Activated CD4-positive, alpha-beta memory T cell treated with anti-CD3 and anti-CD28 coated beads, Interleukin-2, amount 10 ng/mL, durations not matched to agents 7 days and 5 days (primary cell): ENCODE measurements around the gene TXNRD2. TPM values are rescaled to one million over a fixed set of nuclear protein-coding genes. Genes with fewer than 3 reads are reported as not detected.

Source experiments
- CTCF ChIA-PET: fragments of 350-600 bp; sonication (Branson Sonifier 250); formaldehyde crosslinking; loops from one replicate; lab custom pipeline; 2021; ENCODE audit warnings: antibody characterized with exemption, inconsistent platforms; lab: Charles Lee
- POLR2A ChIA-PET: fragments of 350-600 bp; sonication (Branson Sonifier 250); formaldehyde crosslinking; loops from one replicate; lab custom pipeline; 2021; ENCODE audit warnings: antibody characterized with exemption; lab: Charles Lee
- DNase-seq: peaks from one replicate; pipeline ENCODE4 v3.0.0-alpha.2; 2020
- H3K27ac Mint-ChIP-seq: one replicate; pipeline ENCODE4 v1.8.0; 2021; ENCODE audit warnings: mild to moderate bottlenecking, mixed read lengths
- H3K27me3 Mint-ChIP-seq: one replicate; pipeline ENCODE4 v1.8.0; 2021; ENCODE audit warnings: mixed read lengths
- H3K36me3 Mint-ChIP-seq: one replicate; pipeline ENCODE4 v1.8.0; 2021; ENCODE audit warnings: low read depth, mixed read lengths
- H3K4me1 Mint-ChIP-seq: one replicate; pipeline ENCODE4 v1.8.0; 2021; ENCODE audit warnings: mixed read lengths
- H3K4me3 Mint-ChIP-seq: one replicate; pipeline ENCODE4 v1.8.0; 2021; ENCODE audit warnings: mild to moderate bottlenecking, mixed read lengths
- H3K9me3 Mint-ChIP-seq: one replicate; pipeline ENCODE4 v1.8.0; 2021; ENCODE audit warnings: mixed read lengths
- total RNA-seq, 2 experiments: library from RNA; stranded (reverse); gene quantifications; one replicate each; pipeline ENCODE4 v1.2.3, GENCODE V29; 2021

The TXNRD2 gene
- total RNA-seq, 2 experiments from 2014 or later, result 18.9 to 19.1 TPM

GRCh38 chr22:19960491-19961200, 19.0 kb upstream of the TXNRD2 start:
- H3K4me3 Mint-ChIP-seq, result no peak overlapping the region
- ChIA-PET POLR2A (no interaction called here), CTCF (no interaction called here)
- H3K4me1 Mint-ChIP-seq, result peaks cover 5% of the 10 kb centered on the region
- no peak for DNase-seq
- no peak overlapping the region for H3K27ac Mint-ChIP-seq
- no peaks in the 10 kb centered on the region for H3K36me3 Mint-ChIP-seq
- H3K27me3 Mint-ChIP-seq, result no peaks in the 10 kb centered on the region
- H3K9me3 Mint-ChIP-seq, result no peaks in the 10 kb centered on the region

GRCh38 chr22:19959587-19960490, 18.2 kb upstream of the TXNRD2 start:
- DNase-seq, result no peak
- Mint-ChIP-seq H3K36me3 (no peaks in the 10 kb centered on the region), H3K9me3 (no peaks in the 10 kb centered on the region), H3K27ac (no peak overlapping the region), H3K27me3 (no peaks in the 10 kb centered on the region), H3K4me3 (no peak overlapping the region), H3K4me1 (peaks cover 10% of the 10 kb centered on the region)
- CTCF ChIA-PET, result no interaction called here
- POLR2A ChIA-PET, result no interaction called here

- ChIA-PET POLR2A (no interaction called here), CTCF (no interaction called here)
- H3K4me3 Mint-ChIP-seq, result no peak overlapping the region
- no peak overlapping the region for H3K27ac Mint-ChIP-seq
- peaks cover 10% of the 10 kb centered on the region for H3K4me1 Mint-ChIP-seq
- H3K27me3 Mint-ChIP-seq, result no peaks in the 10 kb centered on the region
- no peaks in the 10 kb centered on the region for H3K36me3 Mint-ChIP-seq
- DNase-seq, result no peak
- H3K9me3 Mint-ChIP-seq, result no peaks in the 10 kb centered on the region
These were observed 17.5 kb upstream of the TXNRD2 start for GRCh38 chr22:19959043-19959586.

- Mint-ChIP-seq H3K4me3 (no peak overlapping the region), H3K9me3 (no peaks in the 10 kb centered on the region), H3K27ac (no peak overlapping the region), H3K4me1 (peaks cover 12% of the 10 kb centered on the region), H3K36me3 (no peaks in the 10 kb centered on the region), H3K27me3 (no peaks in the 10 kb centered on the region)
- POLR2A ChIA-PET, result no interaction called here
- DNase-seq, result no peak
- CTCF ChIA-PET, result interaction anchor here (0.6 kb wide), 1 partner anchor 202 kb away, joined by 3 read pairs; no protein-coding TSS in a partner anchor
These were observed 16.7 kb upstream of the TXNRD2 start for GRCh38 chr22:19958083-19959042.

GRCh38 chr22:19957445-19957844, 15.8 kb upstream of the TXNRD2 start:
- Mint-ChIP-seq H3K9me3 (no peaks in the 10 kb centered on the region), H3K36me3 (no peaks in the 10 kb centered on the region), H3K27ac (no peak overlapping the region), H3K27me3 (no peaks in the 10 kb centered on the region), H3K4me1 (peaks cover 10% of the 10 kb centered on the region), H3K4me3 (no peak overlapping the region)
- CTCF ChIA-PET, result interaction anchor here (0.9 kb wide), 1 partner anchor 14 kb away, joined by 3 read pairs; no protein-coding TSS in a partner anchor
- DNase-seq, result no peak
- POLR2A ChIA-PET, result interaction anchor here (0.9 kb wide), 1 partner anchor 8 kb away, joined by 3 read pairs; no protein-coding TSS in a partner anchor

GRCh38 chr22:19955241-19956128, 13.9 kb upstream of the TXNRD2 start:
- Mint-ChIP-seq H3K36me3 (peaks cover under 1% of the 10 kb centered on the region), H3K27me3 (no peaks in the 10 kb centered on the region), H3K4me3 (no peak overlapping the region), H3K4me1 (peaks cover 10% of the 10 kb centered on the region), H3K27ac (peak overlapping the region; percentile 84), H3K9me3 (no peaks in the 10 kb centered on the region)
- peak; percentile 25 for DNase-seq
- ChIA-PET POLR2A (interaction anchor here (0.8 to 1.9 kb wide), 2 partner anchors 13 to 15 kb away, joined by 3 to 8 read pairs; partner anchors contain the start of genes COMT and TXNRD2), CTCF (interaction anchor here (0.6 kb wide), 1 partner anchor 83 kb away, joined by 3 read pairs; no protein-coding TSS in a partner anchor)

- Mint-ChIP-seq H3K36me3 (peaks cover 9% of the 10 kb centered on the region), H3K27ac (no peak overlapping the region), H3K9me3 (no peaks in the 10 kb centered on the region), H3K27me3 (no peaks in the 10 kb centered on the region), H3K4me1 (peaks cover 16% of the 10 kb centered on the region), H3K4me3 (no peak overlapping the region)
- no peak for DNase-seq
- CTCF ChIA-PET, result no interaction called here
- POLR2A ChIA-PET, result no interaction called here
These were observed 9.7 kb upstream of the TXNRD2 start for GRCh38 chr22:19951346-19951745.

GRCh38 chr22:19948057-19948760, 6.6 kb upstream of the TXNRD2 start:
- Mint-ChIP-seq H3K27ac (no peak overlapping the region), H3K36me3 (peaks cover 16% of the 10 kb centered on the region), H3K27me3 (no peaks in the 10 kb centered on the region), H3K4me3 (no peak overlapping the region), H3K9me3 (no peaks in the 10 kb centered on the region), H3K4me1 (peaks cover 19% of the 10 kb centered on the region)
- ChIA-PET POLR2A (no interaction called here), CTCF (interaction anchor here (0.7 to 3.0 kb wide), 3 partner anchors 137 to 217 kb away, joined by 3 to 18 read pairs (median 3); no protein-coding TSS in a partner anchor)
- DNase-seq, result no peak

- peaks cover 13% of the 10 kb centered on the region for H3K36me3 Mint-ChIP-seq
- POLR2A ChIA-PET, result interaction anchor here (0.6 to 2.7 kb wide), 6 partner anchors 11 to 465 kb away, joined by 3 to 11 read pairs (median 6); partner anchors contain the start of genes GNB1L and RTL10
- H3K9me3 Mint-ChIP-seq, result no peaks in the 10 kb centered on the region
- H3K27ac Mint-ChIP-seq, result peak overlapping the region; percentile 88
- H3K27me3 Mint-ChIP-seq, result no peaks in the 10 kb centered on the region
- peaks cover 41% of the 10 kb centered on the region for H3K4me1 Mint-ChIP-seq
- H3K4me3 Mint-ChIP-seq, result peak overlapping the region; percentile 91
- CTCF ChIA-PET, result interaction anchor here (1.0 to 1.8 kb wide), 4 partner anchors 10 to 213 kb away, joined by 3 to 6 read pairs (median 4); no protein-coding TSS in a partner anchor
- no peak for DNase-seq
These were observed 1.7 kb upstream of the TXNRD2 start for GRCh38 chr22:19943082-19944026.
